Left lobe of liver (tissue), 2 donors: ENCODE results near the gene ADAMTS10. TPM values are rescaled to one million over a fixed set of nuclear protein-coding genes. Genes with fewer than 3 reads are reported as not detected.
"Not testable (repeated sequence)": the region's sequence is repeated elsewhere in the genome, so short reads cannot be mapped to it uniquely, and the experiment has no call there.

ENCODE experiments used
- ATAC-seq: fragments of 200-7000 bp; cut with Tn5 transposase; one replicate; pipeline ENCODE4 v1.9.1; 2020; ENCODE audit warnings: mild to moderate bottlenecking, moderate library complexity
- DNase-seq: peaks from one replicate; pipeline ENCODE4 v3.0.0-alpha.2; 2020; ENCODE audit warnings: low spot score
- total RNA-seq: library from RNA; stranded (reverse); gene quantifications from one replicate; pipeline ENCODE4 v1.2.1, GENCODE V29; 2021
- donor health status: DM: no; HTN: no; CAD: no; lungs with moderate emphysema.
- donor health status: DM: no; HTN: yes; CAD: no.

ADAMTS10 gene
- total RNA-seq, 1 donor from 2014 or later, result 12.0 TPM

DNA sequence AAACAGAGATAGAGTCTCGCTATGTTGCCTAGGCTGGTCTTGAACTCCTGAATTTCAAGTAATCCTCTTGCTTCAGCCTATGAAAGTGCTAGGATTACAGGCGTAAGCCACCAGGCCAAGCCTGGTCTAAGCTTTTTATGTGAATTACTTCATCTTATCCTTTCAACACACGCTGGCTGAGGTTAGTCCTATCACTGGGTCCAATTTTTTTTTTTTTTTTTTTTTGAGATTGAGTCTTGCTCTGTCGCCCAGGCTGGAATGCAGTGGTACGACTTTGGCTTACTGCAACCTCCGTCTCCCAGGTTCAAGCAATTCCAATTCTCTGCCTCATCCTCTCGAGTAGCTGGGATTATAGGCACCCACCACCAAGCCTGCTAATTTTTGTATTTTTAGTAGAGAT, 43.7 kb downstream of the ADAMTS10 start:
- no peak for DNase-seq
- ATAC-seq, result no peak

DNA sequence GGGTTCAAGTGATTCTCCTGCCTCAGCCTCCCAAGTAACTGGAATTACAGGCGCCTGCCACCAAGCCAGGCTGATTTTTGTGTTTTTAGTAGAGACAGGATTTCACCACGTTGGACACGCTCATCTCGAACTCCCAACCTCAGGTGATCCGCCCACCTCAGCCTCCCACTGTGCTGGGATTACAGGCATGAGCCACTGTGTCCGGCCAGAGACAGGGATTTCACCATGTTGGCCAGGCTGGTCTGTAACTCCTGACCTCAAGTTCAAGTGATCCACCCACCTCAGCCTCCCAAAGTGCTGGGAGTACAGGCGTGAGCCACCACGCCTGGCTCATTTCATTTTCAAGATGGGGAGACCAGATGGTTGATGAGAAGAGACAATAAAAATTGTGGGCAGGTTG, 45.6 kb downstream of the ADAMTS10 start:
- DNase-seq, ATAC-seq: not testable (repeated sequence)

DNA sequence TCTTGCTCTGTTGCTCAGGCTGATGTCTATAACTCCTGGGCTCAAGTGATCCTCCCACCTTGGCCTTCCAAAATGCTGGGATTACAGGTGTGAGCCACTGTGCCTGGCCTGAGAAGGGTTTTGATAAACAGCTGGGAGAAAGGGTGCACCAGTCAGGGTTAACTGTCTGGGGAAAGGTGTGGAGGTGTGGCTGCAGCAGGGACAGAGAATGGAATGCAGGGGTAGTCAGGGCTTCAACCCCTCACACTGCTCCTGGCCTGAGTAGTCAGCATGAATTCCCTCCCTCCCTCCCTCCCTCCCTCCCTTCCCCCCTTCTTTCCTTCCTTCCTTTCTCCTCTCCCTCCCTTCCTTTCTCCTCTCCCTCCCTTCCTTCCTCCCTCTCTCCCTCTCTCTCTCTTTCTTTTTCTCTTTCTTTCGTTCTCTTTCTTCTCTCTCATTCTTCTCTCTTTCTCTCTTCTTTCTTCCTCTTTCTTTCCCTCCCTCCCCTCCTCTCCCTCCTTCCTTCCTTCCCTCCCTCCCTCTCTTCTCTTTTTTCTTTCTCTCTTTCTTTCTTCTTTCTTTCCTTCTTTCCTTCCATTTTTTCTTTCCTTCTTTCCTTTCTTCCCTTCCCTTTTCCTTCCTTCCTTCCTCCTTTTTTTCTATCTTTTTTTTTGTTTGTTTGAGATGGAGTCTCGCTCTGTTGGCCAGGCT, 49.3 kb downstream of the ADAMTS10 start:
- DNase-seq, result no peak
- ATAC-seq, result no peak

DNA sequence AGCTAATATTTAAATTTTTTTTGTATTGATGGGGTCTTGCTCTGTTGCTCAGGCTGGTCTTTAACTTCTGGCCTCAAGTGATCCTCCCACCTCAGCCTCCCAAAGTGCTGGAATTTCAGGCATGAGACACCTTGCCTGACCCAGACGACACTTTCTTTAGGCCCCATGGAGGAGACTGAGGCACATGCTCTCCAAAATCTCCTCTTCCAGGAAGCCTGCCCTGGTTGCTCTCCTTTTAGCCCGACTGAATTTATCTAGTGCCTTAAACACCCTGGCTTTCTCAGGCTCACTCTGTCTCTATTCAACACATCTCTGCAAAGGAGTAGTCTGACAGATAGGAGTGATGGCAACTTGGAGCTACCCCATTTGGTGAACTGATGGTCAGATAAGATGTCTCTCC, 52.2 kb downstream of the ADAMTS10 start:
- no peak for ATAC-seq
- no peak for DNase-seq

DNA sequence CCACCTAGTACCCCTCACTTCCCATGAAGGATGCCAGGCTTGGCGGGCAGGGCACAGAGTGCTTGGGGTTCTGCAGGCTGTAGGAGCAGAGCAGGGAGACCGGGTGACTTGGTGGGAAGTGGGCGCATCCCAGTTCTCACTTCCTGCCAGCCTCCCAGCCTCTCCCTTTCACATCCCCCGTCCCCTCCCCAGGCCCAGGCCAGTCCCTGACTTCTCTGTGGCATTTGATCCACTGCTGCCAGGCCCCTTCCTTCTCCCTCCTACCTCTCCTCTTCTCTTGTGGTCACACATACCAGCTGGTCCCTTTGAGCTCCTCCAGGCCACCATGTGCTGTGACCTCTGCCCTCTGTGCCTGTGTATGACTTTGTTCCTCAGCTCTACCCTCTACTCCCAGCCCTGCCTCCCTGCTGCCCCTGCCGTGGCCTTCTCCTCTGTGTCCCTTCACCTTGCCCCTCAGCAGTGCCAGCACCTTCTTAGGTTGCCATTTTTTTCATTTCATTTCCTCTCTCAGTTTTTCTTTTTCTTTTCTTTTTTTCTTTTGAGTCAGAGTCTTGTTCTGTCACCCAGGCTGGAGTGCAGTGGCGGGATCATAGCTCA, 52.8 kb downstream of the ADAMTS10 start:
- no peak for DNase-seq
- ATAC-seq, result peak; percentile 39

DNA sequence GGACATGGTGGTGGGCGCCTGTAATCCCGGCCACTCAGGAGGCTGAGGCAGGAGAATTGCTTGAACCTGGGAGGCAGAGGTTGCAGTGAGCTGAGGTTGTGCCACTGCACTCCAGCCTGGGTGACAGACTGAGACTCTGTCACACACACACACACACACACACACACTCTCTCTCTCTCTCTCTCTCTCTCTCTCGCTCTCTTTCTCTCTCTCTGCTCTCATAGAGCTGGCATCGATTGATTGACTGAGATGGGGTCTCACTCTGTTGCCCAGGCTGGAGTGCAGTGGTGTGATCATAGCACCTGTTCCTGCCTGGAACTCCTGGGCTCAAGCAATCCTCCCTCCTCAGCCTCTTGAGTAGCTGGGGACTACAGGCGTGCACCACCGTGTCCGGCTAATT, 56.8 kb downstream of the ADAMTS10 start:
- DNase-seq, ATAC-seq: not testable (repeated sequence)

DNA sequence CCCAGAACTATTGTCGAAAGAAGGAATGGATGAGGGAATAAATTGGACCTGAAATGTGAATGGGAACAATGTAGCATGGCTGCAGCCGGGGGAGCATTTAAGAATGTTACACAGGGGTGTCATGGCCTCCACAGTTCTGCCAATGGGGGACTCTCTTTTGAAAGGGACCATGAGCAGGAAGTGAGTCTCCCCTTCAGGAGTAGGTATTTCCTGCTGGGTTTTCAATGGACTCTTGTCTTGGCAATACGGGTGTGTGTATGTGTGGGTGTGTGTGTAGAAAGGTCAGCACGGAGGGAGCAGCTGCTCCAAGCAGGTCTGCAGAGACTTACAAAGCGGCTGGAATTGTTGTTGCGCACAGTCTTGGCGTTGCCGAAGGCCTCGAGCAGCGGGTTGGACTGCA, 57.7 kb downstream of the ADAMTS10 start:
- DNase-seq (no peak), ATAC-seq (no peak)

DNA sequence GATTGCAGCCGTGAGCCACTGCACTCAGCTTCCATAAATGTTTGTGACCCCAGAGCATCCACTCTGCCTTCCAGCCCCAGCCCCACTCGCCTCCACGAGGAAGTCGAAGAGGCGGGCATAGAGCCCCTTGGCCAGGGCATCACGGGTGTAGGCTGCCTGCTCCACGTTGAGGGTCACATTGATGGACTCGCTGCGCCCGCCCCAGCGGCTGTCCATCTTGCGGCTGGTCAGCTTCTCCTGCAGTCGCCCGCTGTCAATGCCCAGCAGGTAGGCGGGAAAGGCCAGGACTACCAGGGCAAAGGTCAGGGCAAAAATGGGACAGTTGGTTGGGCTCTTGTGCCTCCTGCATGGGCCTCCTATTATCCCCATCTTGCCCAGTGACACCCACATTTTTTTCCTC, 60.4 kb downstream of the ADAMTS10 start:
- ATAC-seq, result no peak
- DNase-seq, result no peak

DNA sequence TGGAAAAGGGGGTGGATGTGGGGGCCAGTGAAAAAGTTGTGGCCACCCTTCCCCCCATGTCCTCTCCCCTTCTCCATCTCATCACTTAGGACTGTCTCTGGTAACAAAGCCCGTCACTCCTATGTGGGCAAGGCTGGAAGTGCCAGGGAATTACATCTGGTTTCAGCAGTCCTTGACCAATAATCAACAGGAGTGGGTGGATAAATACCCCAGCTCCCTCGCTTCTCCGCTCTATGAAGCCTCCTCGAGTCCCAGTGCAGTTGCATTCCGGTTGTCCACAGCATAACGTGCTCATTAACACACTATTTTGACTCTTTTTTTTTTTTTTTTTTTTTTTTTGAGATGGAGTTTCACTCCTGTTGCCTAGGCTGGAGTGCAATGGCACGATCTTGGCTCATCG, 64.8 kb downstream of the ADAMTS10 start:
- ATAC-seq (no peak), DNase-seq (no peak)

DNA sequence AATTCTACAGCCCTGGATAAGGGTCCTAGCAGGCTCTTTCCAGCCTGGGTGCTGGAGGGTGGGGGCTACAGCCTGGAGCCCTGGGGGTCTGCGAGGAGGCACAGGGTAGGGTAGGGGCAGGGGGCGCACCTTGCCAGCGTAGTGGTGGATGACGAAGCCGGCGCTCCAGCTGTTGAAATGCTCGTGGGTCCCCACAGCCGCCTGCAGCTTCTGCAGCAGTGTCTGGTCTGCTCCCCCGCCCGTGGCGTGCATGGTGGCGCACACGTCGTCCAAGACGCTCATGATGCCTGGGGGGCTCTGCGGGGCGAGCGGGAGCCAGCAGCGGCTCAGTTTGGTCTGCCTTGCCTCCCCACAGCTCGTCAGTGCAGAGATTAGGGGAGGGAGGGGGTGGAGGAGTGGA, 66.3 kb downstream of the ADAMTS10 start:
- no peak for ATAC-seq
- DNase-seq, result no peak

DNA sequence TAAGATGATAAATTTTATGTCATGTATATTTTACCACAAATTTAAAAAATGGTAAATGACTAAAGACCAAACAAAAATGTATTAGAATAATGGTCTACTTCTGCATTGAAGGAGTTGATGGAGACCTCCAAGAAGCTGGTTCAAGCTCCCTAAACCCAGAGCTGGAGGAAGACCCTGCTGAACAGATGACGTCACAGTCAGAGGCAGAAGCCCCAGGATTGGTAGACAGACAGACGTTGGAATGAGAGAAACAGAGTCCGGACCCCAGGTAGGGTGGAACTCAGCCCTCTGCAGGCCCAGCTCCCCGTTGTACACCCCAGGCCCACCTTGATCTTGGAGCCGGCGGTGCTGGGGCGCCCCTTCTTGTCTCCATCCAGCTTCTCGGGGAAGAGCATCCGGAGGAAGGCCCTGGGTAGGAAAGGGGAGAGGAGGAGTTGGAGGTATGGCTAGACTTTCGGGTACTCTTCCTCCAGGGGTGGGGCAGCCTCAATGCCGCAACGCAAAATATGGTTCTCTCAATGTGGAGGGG, 70.8 kb downstream of the ADAMTS10 start:
- DNase-seq (no peak), ATAC-seq (no peak)

DNA sequence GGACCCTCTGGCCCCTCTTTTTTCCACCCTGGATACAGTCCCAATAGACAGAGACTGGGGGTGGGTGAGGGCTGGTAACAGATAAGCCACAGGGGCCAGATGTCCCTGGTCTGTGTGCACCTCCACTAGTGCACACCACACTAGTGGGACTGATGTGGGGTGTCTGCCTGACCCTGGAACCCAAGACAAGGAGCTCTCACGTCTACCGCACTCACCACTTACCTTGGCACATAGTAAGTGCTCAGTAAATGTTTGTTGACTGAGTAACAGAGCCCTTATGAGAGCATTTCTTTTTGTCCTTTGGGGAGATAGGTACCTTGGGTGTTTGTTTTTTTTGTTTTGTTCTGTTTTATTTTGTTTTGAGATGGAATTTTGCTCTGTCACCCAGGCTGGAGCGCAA, 73.4 kb downstream of the ADAMTS10 start:
- DNase-seq (no peak), ATAC-seq (no peak)

DNA sequence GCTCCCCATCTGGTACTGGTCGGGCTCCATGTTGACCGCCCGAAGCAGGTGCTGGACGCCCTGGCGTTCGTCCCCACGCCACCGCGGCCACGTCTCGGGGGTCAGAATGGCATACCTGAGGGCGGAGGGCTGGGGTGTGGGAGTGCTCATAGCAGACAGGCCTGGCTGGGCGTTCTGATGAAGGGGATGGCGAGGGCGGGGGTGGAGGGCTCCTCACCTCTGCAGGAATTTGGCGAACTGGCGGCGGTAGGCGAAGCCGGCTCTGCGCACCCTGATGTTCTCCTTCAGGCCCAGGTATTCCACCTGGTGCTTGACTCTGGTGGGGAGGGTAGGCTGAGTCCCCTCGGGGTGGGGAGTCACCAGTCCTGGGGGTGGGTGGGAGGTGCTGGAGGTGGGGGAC, 74.2 kb downstream of the ADAMTS10 start:
- no peak for ATAC-seq

DNA sequence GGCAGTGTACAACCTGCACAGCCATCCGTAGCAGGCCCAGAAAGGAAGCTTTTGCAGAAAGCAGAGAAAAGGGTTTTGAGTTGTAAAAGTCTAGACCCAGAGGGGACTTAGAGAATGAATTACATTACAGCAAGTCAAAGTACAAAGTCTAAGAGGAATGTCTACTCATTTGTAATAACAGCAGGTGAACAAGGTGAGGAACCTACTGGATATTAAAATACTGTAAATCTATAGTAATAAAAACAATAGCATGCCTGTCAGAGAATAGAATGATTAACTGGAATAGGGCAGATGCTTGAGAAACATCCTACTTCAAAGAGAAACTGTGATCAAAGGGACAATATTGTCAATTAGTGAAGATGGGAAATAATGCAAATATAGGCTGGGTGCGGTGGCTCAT, 78.3 kb downstream of the ADAMTS10 start:
- DNase-seq (no peak), ATAC-seq (no peak)

More for the DNA sequence above, 74.2 kb downstream of the ADAMTS10 start:
- no peak for DNase-seq

DNA sequence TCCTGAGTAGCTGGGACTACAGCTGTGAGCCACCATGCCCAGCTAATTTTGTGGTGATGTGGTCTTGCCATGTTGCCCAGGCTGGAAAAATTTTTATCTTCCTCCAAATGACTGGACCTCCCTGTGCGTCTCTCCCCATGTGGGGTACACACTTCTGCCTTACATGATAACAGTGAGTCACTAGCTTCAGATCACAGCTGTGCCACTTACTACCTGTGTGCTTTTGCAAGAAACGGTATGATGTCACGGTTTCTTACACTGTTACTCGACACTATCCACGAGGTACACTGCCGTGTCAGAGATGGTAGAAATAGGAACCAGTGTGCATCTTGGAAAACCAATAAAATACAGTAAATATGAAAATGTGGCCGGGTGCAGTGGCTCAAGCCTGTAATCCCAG, 79.0 kb downstream of the ADAMTS10 start:
- DNase-seq (no peak), ATAC-seq (no peak)

Other genes starting within 250 kb of the ADAMTS10 start
- 64.2 TPM for gene ANGPTL4, start 246.6 kb downstream of the ADAMTS10 start, total RNA-seq
- 57.5 TPM for gene RAB11B, start 220.4 kb downstream of the ADAMTS10 start, total RNA-seq
- gene MARCHF2, start 197.4 kb downstream of the ADAMTS10 start, total RNA-seq, result 44.6 TPM
- gene HNRNPM, start 165.7 kb downstream of the ADAMTS10 start, total RNA-seq, result 66.9 TPM
- 1.7 TPM for gene PRAM1, start 108.1 kb downstream of the ADAMTS10 start, total RNA-seq
- 12.0 TPM for gene ZNF414, start 96.5 kb downstream of the ADAMTS10 start, total RNA-seq
- gene MYO1F, start 33.3 kb downstream of the ADAMTS10 start, total RNA-seq, result 9.5 TPM
- gene NFILZ, start 19.9 kb upstream of the ADAMTS10 start, total RNA-seq, result not detected
- gene ACTL9, start 88.1 kb upstream of the ADAMTS10 start, total RNA-seq, result not detected
- gene OR2Z1, start 110.9 kb upstream of the ADAMTS10 start, total RNA-seq, result not detected
- 10.4 TPM for gene ZNF558, start 221.6 kb upstream of the ADAMTS10 start, total RNA-seq
- not detected for gene MBD3L1, start 221.7 kb upstream of the ADAMTS10 start, total RNA-seq